Neuronal stem cell (in vitro differentiated cells): ENCODE data around the gene FJX1.

Source experiments
- DNase-seq: peaks from one replicate; pipeline ENCODE4 v3.0.0-alpha.2; 2013; ENCODE audit warnings: low spot score
- H2AFZ ChIP-seq: one replicate; pipeline ENCODE4 v1.6.1; 2013; ENCODE audit warnings: mild to moderate bottlenecking, low read length, inconsistent platforms
- H2AK5ac ChIP-seq: 2 replicates; pipeline ENCODE4 v1.6.1; 2013; ENCODE audit warnings: low read depth, mild to moderate bottlenecking, inconsistent platforms, low read length, moderate library complexity, mixed read lengths
- H2BK120ac ChIP-seq: 2 replicates; pipeline ENCODE4 v1.6.1; 2013; ENCODE audit warnings: low read depth, mild to moderate bottlenecking, inconsistent platforms, low read length, moderate library complexity, mixed read lengths
- H2BK12ac ChIP-seq: one replicate; pipeline ENCODE4 v1.6.1; 2013; ENCODE audit warnings: low read length, inconsistent platforms
- H2BK15ac ChIP-seq: 2 replicates; pipeline ENCODE4 v1.6.1; 2013; ENCODE audit warnings: mild to moderate bottlenecking, low read length, inconsistent platforms, mixed read lengths
- H2BK5ac ChIP-seq: one replicate; pipeline ENCODE4 v1.6.1; 2013; ENCODE audit warnings: inconsistent platforms, mild to moderate bottlenecking, low read length, moderate library complexity
- H3K14ac ChIP-seq: one replicate; pipeline ENCODE4 v1.6.1; 2013; ENCODE audit warnings: low read length, inconsistent platforms
- H3K18ac ChIP-seq: 2 replicates; pipeline ENCODE4 v1.6.1; 2013; ENCODE audit warnings: low read length, inconsistent platforms
- H3K23ac ChIP-seq: 2 replicates; pipeline ENCODE4 v1.6.1; 2013; ENCODE audit warnings: low read depth, mild to moderate bottlenecking, mixed read lengths, low read length, inconsistent platforms; ENCODE audit not compliant: poor library complexity
- H3K27ac ChIP-seq: replicated peaks from 3 replicates; pipeline ENCODE4 v1.5.1; 2013; ENCODE audit warnings: low read length, inconsistent platforms
- H3K27me3 ChIP-seq, 3 experiments: 2 replicates each; pipeline ENCODE4 v1.6.1; 2013; ENCODE audit warnings: low read length in 3 of 3, mild to moderate bottlenecking in 2 of 3, inconsistent platforms in 1 of 3, low read depth in 1 of 3, mixed read lengths in 1 of 3, moderate library complexity in 1 of 3; ENCODE audit not compliant: control insufficient read depth in 3 of 3, insufficient read depth in 3 of 3
- H3K36me3 ChIP-seq, 2 donors: replicated peaks in 1 of 2; 2 replicates each; pipeline ENCODE4 v1.6.1; 2013; ENCODE audit warnings: low read length in 2 of 2; ENCODE audit not compliant: control insufficient read depth in 2 of 2, insufficient read depth in 2 of 2
- H3K4ac ChIP-seq: 2 replicates; pipeline ENCODE4 v1.6.1; 2013; ENCODE audit warnings: inconsistent platforms, mild to moderate bottlenecking, low read length, moderate library complexity
- H3K4me1 ChIP-seq, 2 donors: 1 replicate in 1 of 2; 2 replicates in 1 of 2; pipeline ENCODE4 v1.6.1; 2013; ENCODE audit warnings: low read length in 2 of 2, low read depth in 1 of 2; ENCODE audit not compliant: control insufficient read depth in 2 of 2, insufficient read depth in 1 of 2
- H3K4me2 ChIP-seq: one replicate; pipeline ENCODE4 v1.6.1; 2013; ENCODE audit warnings: mild to moderate bottlenecking, low read length, inconsistent platforms; ENCODE audit not compliant: insufficient read depth, poor library complexity, severe bottlenecking
- H3K4me3 ChIP-seq, 2 donors: 2 replicates each; pipeline ENCODE4 v1.5.1; 2013; ENCODE audit warnings: low read length in 2 of 2, mild to moderate bottlenecking in 2 of 2, inconsistent platforms in 1 of 2, moderate library complexity in 1 of 2
- H3K79me1 ChIP-seq: one replicate; pipeline ENCODE4 v1.6.1; 2013; ENCODE audit warnings: low read depth, mild to moderate bottlenecking, inconsistent platforms, low read length, moderate library complexity
- H3K9ac ChIP-seq: one replicate; pipeline ENCODE4 v1.6.1; 2013; ENCODE audit warnings: mild to moderate bottlenecking, low read depth, low read length, inconsistent platforms; ENCODE audit not compliant: poor library complexity
- H3K9me3 ChIP-seq, 2 donors: replicated peaks in 1 of 2; 2 replicates each; pipeline versions ENCODE3 to v1.6.1; 2013; ENCODE audit warnings: low read length in 2 of 2, mild to moderate bottlenecking in 2 of 2, inconsistent platforms in 1 of 2, low read depth in 1 of 2, mixed read lengths in 1 of 2, moderate library complexity in 1 of 2; ENCODE audit not compliant: control insufficient read depth in 2 of 2, insufficient read depth in 1 of 2
- H4K8ac ChIP-seq: one replicate; pipeline ENCODE4 v1.6.1; 2013; ENCODE audit warnings: low read depth, mild to moderate bottlenecking, inconsistent platforms, low read length, moderate library complexity
- H4K91ac ChIP-seq: one replicate; pipeline ENCODE4 v1.6.1; 2013; ENCODE audit warnings: low read length, low read depth, mild to moderate bottlenecking, inconsistent platforms; ENCODE audit not compliant: poor library complexity
- WGBS, 2 donors: extraction: QIAGEN DNeasy Blood & Tissue Kit; methylation state at CpG; one replicate each; pipeline ENCODE4 v1.1.7; 2013; ENCODE audit warnings: missing lambda C conversion rate in 2 of 2, mixed read lengths in 1 of 2; ENCODE audit not compliant: insufficient read length in 2 of 2, insufficient replicate concordance in 1 of 2; ENCODE audit errors: extremely low coverage in 2 of 2; 5-methylcytosine and 5-hydroxymethylcytosine counted together

FJX1 gene

GRCh38 chr11:35619855-35620640 lies 1.8 kb downstream of the FJX1 start:
- Histone ChIP-seq H3K4me1 (peaks cover 7 to 15% of the 10 kb centered on the region in 2 donors), H3K36me3 (peaks cover 0 to 10% of the 10 kb centered on the region in 2 donors), H3K27me3 (no peaks in the 10 kb centered on the region), H2BK15ac (no peak overlapping the region), H3K4ac (peak overlapping the region; percentile 77), H3K27ac (peak overlapping the region; percentile 83), H3K23ac (peak overlapping the region; percentile 66), H2AK5ac (peak overlapping the region; percentile 87), H3K9ac (peak overlapping the region; percentile 98), H3K9me3 (no peaks in the 10 kb centered on the region), H3K14ac (peak overlapping the region; percentile 92), H4K8ac (no peak overlapping the region), H2AFZ (peak overlapping the region; percentile 80), H3K18ac (peak overlapping the region; percentile 93), H2BK5ac (no peak overlapping the region), H4K91ac (no peak overlapping the region), H3K4me2 (peak overlapping the region; percentile 86), H3K79me1 (peaks cover 5% of the 10 kb centered on the region), H3K4me3 (peak overlapping the region; percentile 67 to 98), H2BK12ac (no peak overlapping the region), H2BK120ac (peak overlapping the region; percentile 17)
- WGBS, 2 donors, result no CpG with 5 or more reads among the region's 33 CpGs
- DNase-seq, result peak; percentile 66

- H2AK5ac ChIP-seq, result no peak overlapping the region
- DNase-seq, result no peak
Measured at GRCh38 chr11:35620795-35621194, 2.5 kb downstream of the FJX1 start.

GRCh38 chr11:35621620-35622019 lies 3.4 kb downstream of the FJX1 start:
- no peak overlapping the region for H3K4me3 ChIP-seq
- H4K8ac ChIP-seq, result no peak overlapping the region
- WGBS, 2 donors, result no CpG with 5 or more reads among the region's 2 CpGs

More at GRCh38 chr11:35620795-35621194, 2.5 kb downstream of the FJX1 start:
- H3K18ac ChIP-seq, result no peak overlapping the region
- H3K36me3 ChIP-seq, result peaks cover 0 to 10% of the 10 kb centered on the region in 2 donors
- no peak overlapping the region for H4K91ac ChIP-seq
- no peak overlapping the region for H3K9ac ChIP-seq
- H2BK12ac ChIP-seq, result no peak overlapping the region
- peaks cover 5% of the 10 kb centered on the region for H3K79me1 ChIP-seq
- peak overlapping the region; percentile 41 for H3K4me2 ChIP-seq
- H3K14ac ChIP-seq, result no peak overlapping the region
- no peak overlapping the region for H4K8ac ChIP-seq
- peak overlapping the region in 1 of 2 donors; percentile 19 for H3K4me3 ChIP-seq
- no peak overlapping the region for H2BK15ac ChIP-seq
- H3K27ac ChIP-seq, result no peak overlapping the region
- H3K23ac ChIP-seq, result no peak overlapping the region
- H2BK120ac ChIP-seq, result no peak overlapping the region
- no peaks in the 10 kb centered on the region for H3K9me3 ChIP-seq
- no peaks in the 10 kb centered on the region for H3K27me3 ChIP-seq
- H2BK5ac ChIP-seq, result no peak overlapping the region
- no peak overlapping the region for H2AFZ ChIP-seq
- H3K4me1 ChIP-seq, result peaks cover 7 to 15% of the 10 kb centered on the region in 2 donors
- H3K4ac ChIP-seq, result no peak overlapping the region
- WGBS, 2 donors, result no CpG with 5 or more reads among the region's 2 CpGs

GRCh38 chr11:35622070-35622469 lies 3.8 kb downstream of the FJX1 start:
- DNase-seq, result no peak
- no peak overlapping the region for H2AFZ ChIP-seq
- H4K91ac ChIP-seq, result no peak overlapping the region
- no peak overlapping the region for H2BK120ac ChIP-seq
- peaks cover 5 to 15% of the 10 kb centered on the region in 2 donors for H3K4me1 ChIP-seq
- H3K18ac ChIP-seq, result no peak overlapping the region
- H3K36me3 ChIP-seq, result peaks cover 0 to 10% of the 10 kb centered on the region in 2 donors
- no peak overlapping the region for H3K27ac ChIP-seq
- H3K4me3 ChIP-seq, result no peak overlapping the region
- no peaks in the 10 kb centered on the region for H3K9me3 ChIP-seq
- no peak overlapping the region for H3K9ac ChIP-seq
- H3K23ac ChIP-seq, result no peak overlapping the region
- H3K4ac ChIP-seq, result no peak overlapping the region
- no peak overlapping the region for H2AK5ac ChIP-seq
- H4K8ac ChIP-seq, result no peak overlapping the region
- no peak overlapping the region for H2BK12ac ChIP-seq
- H3K79me1 ChIP-seq, result peaks cover 5% of the 10 kb centered on the region
- no CpG with 5 or more reads among the region's 3 CpGs for WGBS, 2 donors
- H3K27me3 ChIP-seq, result no peaks in the 10 kb centered on the region
- no peak overlapping the region for H2BK15ac ChIP-seq
- H3K4me2 ChIP-seq, result no peak overlapping the region
- H3K14ac ChIP-seq, result no peak overlapping the region
- H2BK5ac ChIP-seq, result no peak overlapping the region

More at GRCh38 chr11:35621620-35622019, 3.4 kb downstream of the FJX1 start:
- Histone ChIP-seq H2BK15ac (no peak overlapping the region), H3K27ac (no peak overlapping the region), H2BK120ac (no peak overlapping the region), H4K91ac (no peak overlapping the region), H2AFZ (no peak overlapping the region), H3K9ac (no peak overlapping the region), H3K23ac (no peak overlapping the region), H3K79me1 (peaks cover 5% of the 10 kb centered on the region), H2BK12ac (no peak overlapping the region), H3K4me1 (peaks cover 7 to 15% of the 10 kb centered on the region in 2 donors), H3K4me2 (peak overlapping the region; percentile 28), H3K14ac (no peak overlapping the region), H3K36me3 (peaks cover 0 to 10% of the 10 kb centered on the region in 2 donors), H2BK5ac (no peak overlapping the region), H3K9me3 (no peaks in the 10 kb centered on the region), H2AK5ac (no peak overlapping the region), H3K4ac (no peak overlapping the region), H3K18ac (no peak overlapping the region), H3K27me3 (no peaks in the 10 kb centered on the region)
- no peak for DNase-seq
